ES-I3 (cell line): Measurements from ENCODE around the gene AMBN.

Experiments used
- H3K36me3 ChIP-seq: 2 replicates; pipeline ENCODE4 v1.6.1; 2013; ENCODE audit warnings: mild to moderate bottlenecking, low read length, control low read depth, moderate library complexity; ENCODE audit not compliant: insufficient read depth
- H3K4me1 ChIP-seq: 2 replicates; pipeline ENCODE4 v1.6.1; 2013; ENCODE audit warnings: mild to moderate bottlenecking, control low read depth, low read length; ENCODE audit not compliant: insufficient read depth
- H3K9ac ChIP-seq: 2 replicates; pipeline ENCODE4 v1.6.1; 2013; ENCODE audit warnings: low read depth, mild to moderate bottlenecking, low read length, moderate library complexity
- H3K9me3 ChIP-seq: 2 replicates; pipeline ENCODE4 v1.6.1; 2013; ENCODE audit warnings: mild to moderate bottlenecking, low read length, moderate library complexity; ENCODE audit not compliant: control insufficient read depth, insufficient read depth

The AMBN gene

GRCh38 chr4:70589785-70590184 lies 2.3 kb upstream of the AMBN start:
- H3K36me3 ChIP-seq = no peaks in the 10 kb centered on the region
- no peaks in the 10 kb centered on the region; the same call in 1 of the 2 replicates for H3K9me3 ChIP-seq
- no peaks in the 10 kb centered on the region for H3K4me1 ChIP-seq
- H3K9ac ChIP-seq = no peak overlapping the region

GRCh38 chr4:70594196-70594595 lies 2.1 kb downstream of the AMBN start:
- Histone ChIP-seq H3K36me3 (no peaks in the 10 kb centered on the region), H3K9me3 (no peaks in the 10 kb centered on the region; the same call in 1 of the 2 replicates), H3K9ac (no peak overlapping the region), H3K4me1 (no peaks in the 10 kb centered on the region)

GRCh38 chr4:70600305-70600704 lies 8.2 kb downstream of the AMBN start:
- Histone ChIP-seq H3K9ac (no peak overlapping the region), H3K9me3 (no peaks in the 10 kb centered on the region), H3K36me3 (no peaks in the 10 kb centered on the region), H3K4me1 (no peaks in the 10 kb centered on the region)

- no peak overlapping the region for H3K9ac ChIP-seq
- H3K9me3 ChIP-seq = no peaks in the 10 kb centered on the region
- H3K36me3 ChIP-seq = no peaks in the 10 kb centered on the region
- H3K4me1 ChIP-seq = no peaks in the 10 kb centered on the region
Measured at GRCh38 chr4:70600977-70601376, 8.9 kb downstream of the AMBN start.

GRCh38 chr4:70601422-70602039 lies 9.5 kb downstream of the AMBN start:
- H3K36me3 ChIP-seq = no peaks in the 10 kb centered on the region
- no peak overlapping the region for H3K9ac ChIP-seq
- H3K4me1 ChIP-seq = no peaks in the 10 kb centered on the region
- H3K9me3 ChIP-seq = no peaks in the 10 kb centered on the region

GRCh38 chr4:70603856-70604255 lies 11.8 kb downstream of the AMBN start:
- H3K9ac ChIP-seq = no peak overlapping the region
- no peaks in the 10 kb centered on the region for H3K9me3 ChIP-seq
- H3K36me3 ChIP-seq = no peaks in the 10 kb centered on the region
- H3K4me1 ChIP-seq = no peaks in the 10 kb centered on the region

GRCh38 chr4:70606459-70606858 lies 14.4 kb downstream of the AMBN start:
- no peaks in the 10 kb centered on the region for H3K36me3 ChIP-seq
- no peak overlapping the region for H3K9ac ChIP-seq
- no peaks in the 10 kb centered on the region for H3K9me3 ChIP-seq
- no peaks in the 10 kb centered on the region for H3K4me1 ChIP-seq

GRCh38 chr4:70607334-70607853 lies 15.3 kb downstream of the AMBN start:
- no peak overlapping the region for H3K9ac ChIP-seq
- no peaks in the 10 kb centered on the region for H3K4me1 ChIP-seq
- H3K36me3 ChIP-seq = no peaks in the 10 kb centered on the region
- H3K9me3 ChIP-seq = no peaks in the 10 kb centered on the region

GRCh38 chr4:70608324-70608723 lies 16.3 kb downstream of the AMBN start:
- Histone ChIP-seq H3K4me1 (no peaks in the 10 kb centered on the region), H3K9ac (no peak overlapping the region), H3K36me3 (no peaks in the 10 kb centered on the region), H3K9me3 (no peaks in the 10 kb centered on the region)

GRCh38 chr4:70613306-70614183 lies 21.5 kb downstream of the AMBN start:
- Histone ChIP-seq H3K36me3 (no peaks in the 10 kb centered on the region; the same call in 1 of the 2 replicates), H3K9ac (no peak overlapping the region), H3K9me3 (no peaks in the 10 kb centered on the region), H3K4me1 (no peaks in the 10 kb centered on the region)

- no peaks in the 10 kb centered on the region for H3K4me1 ChIP-seq
- H3K9me3 ChIP-seq = no peaks in the 10 kb centered on the region
- H3K36me3 ChIP-seq = no peaks in the 10 kb centered on the region; the same call in 1 of the 2 replicates
- no peak overlapping the region for H3K9ac ChIP-seq
Measured at GRCh38 chr4:70614184-70614555, 22.1 kb downstream of the AMBN start.

- Histone ChIP-seq H3K36me3 (no peaks in the 10 kb centered on the region; the same call in 1 of the 2 replicates), H3K4me1 (no peaks in the 10 kb centered on the region), H3K9me3 (no peaks in the 10 kb centered on the region)
Measured at GRCh38 chr4:70619288-70619687, 27.2 kb downstream of the AMBN start.

GRCh38 chr4:70619778-70620177 lies 27.7 kb downstream of the AMBN start:
- H3K4me1 ChIP-seq = no peaks in the 10 kb centered on the region
- no peaks in the 10 kb centered on the region for H3K9me3 ChIP-seq
- H3K36me3 ChIP-seq = no peaks in the 10 kb centered on the region; the same call in 1 of the 2 replicates
- no peak overlapping the region for H3K9ac ChIP-seq

More at GRCh38 chr4:70619288-70619687, 27.2 kb downstream of the AMBN start:
- H3K9ac ChIP-seq = no peak overlapping the region

- H3K9ac ChIP-seq = no peak overlapping the region
- no peaks in the 10 kb centered on the region for H3K9me3 ChIP-seq
- H3K36me3 ChIP-seq = no peaks in the 10 kb centered on the region; the same call in 1 of the 2 replicates
- no peaks in the 10 kb centered on the region for H3K4me1 ChIP-seq
Measured at GRCh38 chr4:70623323-70623722, 31.3 kb downstream of the AMBN start.
